IMR-90 (cell line): Measurements from ENCODE around the gene ARRB1.

Experiments used
- CEBPB ChIP-seq: IDR thresholded peaks from 2 replicates; pipeline ENCODE4 v1.6.1; 2012; ENCODE audit warnings: low read depth, low read length, improper control_type of control experiment
- NFE2L2 ChIP-seq: fragments of 150-350 bp; IDR thresholded peaks from 2 replicates; pipeline ENCODE4 v1.6.1; 2016; ENCODE audit warnings: low read depth, mild to moderate bottlenecking, low read length
- POLR2A ChIP-seq: IDR thresholded peaks from 2 replicates; pipeline ENCODE4 v1.6.1; 2012; ENCODE audit warnings: mild to moderate bottlenecking, low read depth, low read length
- SMC3 ChIP-seq: fragments of 150-350 bp; IDR thresholded peaks from 2 replicates; pipeline ENCODE4 v1.6.1; 2016; ENCODE audit warnings: low read depth, mild to moderate bottlenecking, antibody characterized with exemption, low read length, moderate library complexity
- USF2 ChIP-seq: fragments of 150-350 bp; IDR thresholded peaks from 2 replicates; pipeline ENCODE4 v1.6.1; 2017; ENCODE audit warnings: mild to moderate bottlenecking, antibody characterized with exemption, low read length, low read depth
- TF ChIP-seq, protein P1 (sequence below): conservative IDR thresholded peaks from 2 replicates; pipeline ENCODE4 v1.5.1; 2012; ENCODE audit warnings: mild to moderate bottlenecking, low read depth, low read length, improper control_type of control experiment

GRCh38 chr11:75307058-75307457 is 44.4 kb downstream of the ARRB1 start:
- no peak for TF ChIP-seq CEBPB
- TF ChIP-seq POLR2A, result no peak
- TF ChIP-seq, protein P1, sequence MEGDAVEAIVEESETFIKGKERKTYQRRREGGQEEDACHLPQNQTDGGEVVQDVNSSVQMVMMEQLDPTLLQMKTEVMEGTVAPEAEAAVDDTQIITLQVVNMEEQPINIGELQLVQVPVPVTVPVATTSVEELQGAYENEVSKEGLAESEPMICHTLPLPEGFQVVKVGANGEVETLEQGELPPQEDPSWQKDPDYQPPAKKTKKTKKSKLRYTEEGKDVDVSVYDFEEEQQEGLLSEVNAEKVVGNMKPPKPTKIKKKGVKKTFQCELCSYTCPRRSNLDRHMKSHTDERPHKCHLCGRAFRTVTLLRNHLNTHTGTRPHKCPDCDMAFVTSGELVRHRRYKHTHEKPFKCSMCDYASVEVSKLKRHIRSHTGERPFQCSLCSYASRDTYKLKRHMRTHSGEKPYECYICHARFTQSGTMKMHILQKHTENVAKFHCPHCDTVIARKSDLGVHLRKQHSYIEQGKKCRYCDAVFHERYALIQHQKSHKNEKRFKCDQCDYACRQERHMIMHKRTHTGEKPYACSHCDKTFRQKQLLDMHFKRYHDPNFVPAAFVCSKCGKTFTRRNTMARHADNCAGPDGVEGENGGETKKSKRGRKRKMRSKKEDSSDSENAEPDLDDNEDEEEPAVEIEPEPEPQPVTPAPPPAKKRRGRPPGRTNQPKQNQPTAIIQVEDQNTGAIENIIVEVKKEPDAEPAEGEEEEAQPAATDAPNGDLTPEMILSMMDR, result no peak
- TF ChIP-seq NFE2L2, result no peak
- TF ChIP-seq USF2, result no peak
- no peak for TF ChIP-seq SMC3
